HG02763 (cell line): Measurements from ENCODE around the gene AFF3.

Experiments
- ATAC-seq: cut with Tn5 transposase; IDR thresholded peaks from one replicate; pipeline ENCODE4 v1.9.1; 2021; ENCODE audit warnings: mild to moderate bottlenecking, moderate library complexity; ENCODE audit not compliant: unreplicated experiment

The AFF3 gene

DNA sequence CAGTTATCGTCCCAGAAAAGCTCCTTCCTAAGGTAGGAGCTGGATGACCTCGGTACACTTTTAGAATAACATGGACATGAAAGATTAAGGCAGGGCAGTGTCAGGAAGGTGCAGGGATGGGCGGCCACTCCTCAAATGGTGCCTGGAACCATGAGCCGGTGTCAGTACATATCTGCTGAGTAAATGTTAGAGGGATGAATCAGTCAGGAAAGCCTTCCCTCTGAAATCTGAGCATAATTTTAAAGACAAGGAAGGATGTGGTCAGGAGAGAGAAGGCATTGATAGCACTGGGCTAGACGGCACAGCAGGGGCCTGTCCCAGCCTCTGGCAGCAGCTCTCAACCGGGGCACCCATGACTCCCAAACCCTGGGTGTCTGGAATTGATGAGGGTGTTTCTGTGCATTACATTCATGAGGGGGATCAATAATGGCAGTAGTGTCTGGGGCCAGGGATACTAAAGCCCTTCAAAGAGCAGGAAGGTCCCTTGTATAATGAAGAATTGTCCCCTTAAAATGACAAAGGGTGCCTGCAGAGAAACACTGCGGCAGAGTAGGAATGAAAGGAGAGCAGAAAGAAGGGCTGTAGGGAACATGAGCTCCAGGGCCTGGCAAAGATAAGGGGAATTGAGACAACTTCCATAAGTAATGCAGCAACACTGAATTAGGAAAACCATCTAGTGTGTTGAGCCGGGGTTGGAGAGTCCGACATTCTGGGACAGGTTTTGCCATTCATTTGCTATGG lies 490.3 kb downstream of the AFF3 start:
- no peak for ATAC-seq

DNA sequence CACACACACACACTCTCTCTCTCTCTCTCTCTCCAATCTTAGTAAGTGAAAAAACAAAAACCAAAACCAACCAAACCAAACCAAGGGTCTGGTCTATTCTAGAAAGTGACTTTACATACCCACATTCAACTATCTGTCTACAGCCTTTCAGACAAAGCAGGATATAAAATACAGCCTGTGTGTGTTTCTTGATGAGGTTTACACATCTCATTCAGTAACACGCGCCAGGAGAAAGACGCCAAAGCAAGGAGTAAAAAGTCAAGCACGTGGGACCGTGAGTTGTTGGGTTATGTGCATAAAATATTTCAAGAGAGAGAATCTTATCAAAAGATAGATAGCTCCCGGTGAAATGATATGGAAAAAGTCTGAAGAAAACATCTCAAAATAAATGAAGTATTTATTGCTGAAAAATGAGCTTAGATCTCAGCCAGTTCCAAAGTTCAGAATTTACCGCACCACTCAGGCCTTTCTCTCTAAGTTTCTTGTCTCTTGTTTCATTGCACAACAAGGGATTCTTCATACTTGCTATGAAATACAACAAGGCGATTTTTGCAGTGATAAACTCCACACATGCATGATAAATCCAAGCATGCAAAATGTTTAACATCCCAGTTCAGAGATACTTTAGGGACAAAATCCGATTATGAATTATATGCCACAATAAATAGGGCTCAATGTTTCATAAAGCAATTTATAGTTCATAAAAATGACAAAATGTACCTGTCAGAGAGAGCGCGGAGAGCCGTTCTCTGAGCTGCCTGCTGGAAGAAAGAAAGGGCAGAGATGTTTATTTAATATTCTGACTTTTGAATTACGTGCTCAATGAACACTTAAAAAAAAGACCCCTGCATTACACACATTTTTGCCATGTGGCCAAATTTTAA lies 493.2 kb downstream of the AFF3 start:
- ATAC-seq = no peak

DNA sequence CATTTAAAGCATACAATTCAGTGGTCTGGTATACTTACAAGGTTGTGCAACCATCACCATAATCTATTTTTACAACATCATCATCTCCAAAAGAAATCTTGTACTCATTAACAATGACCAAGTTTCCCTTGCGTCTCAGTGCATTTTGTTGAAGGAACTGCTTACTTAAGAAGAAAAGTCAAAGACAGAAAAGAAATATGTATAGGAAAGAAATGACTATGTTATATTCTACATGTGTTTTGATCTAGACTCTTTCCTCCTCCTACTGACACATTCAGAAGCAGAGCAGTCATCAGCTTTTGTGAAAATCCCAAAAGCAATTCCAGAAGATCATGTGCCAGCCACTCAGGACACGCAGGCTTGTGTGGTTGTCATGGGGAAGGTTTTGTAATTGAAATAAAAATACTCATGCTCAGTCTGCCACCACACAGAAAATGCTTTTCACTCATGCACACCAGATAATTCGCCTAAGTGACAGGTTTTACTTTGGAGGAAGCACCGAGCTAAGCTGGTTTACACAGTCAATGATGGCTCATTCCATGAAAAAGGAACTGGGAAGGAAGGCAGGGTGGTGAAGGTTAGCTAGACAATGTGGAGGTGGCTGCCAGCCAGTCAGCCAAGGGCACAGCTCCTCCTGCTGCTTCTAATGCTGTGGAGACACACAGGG lies 494.1 kb downstream of the AFF3 start:
- no peak for ATAC-seq

DNA sequence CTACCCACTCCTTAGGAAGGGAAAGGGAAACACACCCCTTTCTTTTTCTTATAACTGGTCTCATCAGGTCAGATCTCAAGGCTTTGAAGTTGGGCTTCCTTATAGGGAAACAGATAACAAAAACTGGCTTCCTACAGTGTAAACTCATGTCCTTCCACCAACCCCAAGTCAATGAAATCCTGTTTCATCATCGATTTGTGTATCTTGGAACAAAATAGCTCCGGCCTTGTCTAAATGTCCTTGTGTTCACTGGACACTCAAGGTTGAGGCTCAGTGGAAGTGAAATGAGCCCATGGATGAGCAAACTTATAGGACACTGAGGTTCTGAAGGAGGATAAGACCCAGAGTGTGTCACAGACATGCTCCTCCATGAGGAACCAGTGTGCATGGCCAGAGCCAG lies 496.4 kb downstream of the AFF3 start:
- no peak for ATAC-seq

DNA sequence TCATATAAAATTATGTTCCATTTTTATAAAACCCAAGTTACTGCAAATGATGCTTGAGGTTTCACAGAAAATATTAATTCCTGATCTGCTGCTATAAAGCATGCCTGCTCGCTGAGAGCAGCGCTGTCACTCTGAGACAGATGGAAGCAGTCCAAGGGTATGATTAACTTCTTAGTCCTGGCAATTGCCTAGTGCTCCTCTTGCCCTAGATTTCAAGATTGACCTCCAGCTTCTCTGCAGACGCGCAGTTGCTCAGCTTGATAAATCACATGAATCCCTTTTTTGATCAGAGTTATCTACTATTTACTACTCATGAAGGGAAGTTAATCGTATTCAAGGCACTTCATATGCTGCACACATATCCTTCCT lies 498.0 kb downstream of the AFF3 start:
- ATAC-seq = no peak

DNA sequence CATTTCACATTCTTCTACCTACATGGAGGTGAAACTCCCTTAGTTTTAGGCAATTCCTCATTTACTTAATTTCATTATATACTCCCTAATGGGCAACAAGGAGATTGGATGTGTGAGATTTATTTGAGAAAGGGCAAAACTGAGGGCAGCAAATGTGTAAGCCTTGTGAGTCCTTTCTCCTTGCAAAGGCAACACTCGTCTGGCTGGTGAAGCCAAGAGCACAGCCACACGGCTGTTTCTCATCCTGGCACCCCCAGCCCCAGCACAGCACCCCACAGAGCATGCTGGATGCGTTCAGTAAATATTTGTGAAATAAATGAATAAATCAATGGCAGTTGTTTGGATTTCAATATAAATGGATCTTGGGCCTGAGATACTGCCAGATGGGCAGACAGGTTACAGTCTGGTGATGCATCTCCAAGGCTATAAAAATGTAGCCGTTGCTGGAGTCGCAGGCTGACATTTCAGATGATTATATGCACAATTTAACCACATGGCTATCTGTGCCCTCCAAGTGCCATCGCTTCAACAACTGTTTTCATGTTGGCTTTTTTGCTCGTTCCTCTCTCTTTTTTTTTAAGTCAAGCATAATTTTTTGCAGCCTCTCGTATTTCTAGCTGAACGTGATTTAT lies 498.5 kb downstream of the AFF3 start:
- no peak for ATAC-seq

DNA sequence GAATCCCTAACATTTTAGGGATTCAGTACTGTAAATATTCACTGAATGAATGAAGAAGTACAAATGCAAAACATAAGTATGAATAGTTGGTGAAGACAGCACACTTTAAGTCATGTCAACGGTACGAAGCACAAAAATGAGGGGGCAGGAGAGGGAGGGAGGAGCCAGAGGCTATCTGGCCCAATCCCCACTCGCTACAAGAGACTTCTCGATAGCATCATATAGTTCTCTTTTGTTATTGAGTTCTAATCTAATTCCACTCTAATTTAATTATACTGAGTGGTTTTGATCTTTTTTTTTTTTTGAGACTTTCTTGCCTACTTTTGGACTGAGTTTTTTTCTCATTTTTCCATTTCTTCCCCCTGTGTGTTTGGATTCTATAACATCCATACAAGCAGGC lies 500.4 kb downstream of the AFF3 start:
- ATAC-seq = no peak

DNA sequence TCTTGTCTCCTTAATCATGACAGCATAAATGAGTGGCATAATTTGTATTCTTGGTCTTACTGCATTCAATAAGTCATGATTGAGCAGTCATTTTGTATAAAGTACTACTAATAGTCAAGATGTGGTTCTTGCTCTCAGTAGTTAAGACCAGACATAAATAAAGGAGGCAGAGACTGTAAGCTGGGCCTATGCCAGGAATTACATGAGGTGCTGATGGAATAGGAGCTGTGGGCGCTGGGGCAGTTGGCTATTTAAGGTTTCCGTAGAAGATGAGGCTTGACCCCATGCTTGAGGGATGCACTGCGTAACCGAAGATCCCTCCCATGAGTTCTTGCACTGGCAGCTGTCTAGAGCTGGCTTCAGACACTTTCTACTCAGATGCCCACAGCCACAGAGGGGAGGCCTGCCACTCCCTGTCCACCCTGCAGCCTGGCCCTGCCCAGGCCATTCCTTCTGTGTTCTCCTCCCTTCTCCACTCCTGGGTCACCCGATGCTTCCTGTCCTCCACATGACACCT lies 501.7 kb downstream of the AFF3 start:
- ATAC-seq = no peak

DNA sequence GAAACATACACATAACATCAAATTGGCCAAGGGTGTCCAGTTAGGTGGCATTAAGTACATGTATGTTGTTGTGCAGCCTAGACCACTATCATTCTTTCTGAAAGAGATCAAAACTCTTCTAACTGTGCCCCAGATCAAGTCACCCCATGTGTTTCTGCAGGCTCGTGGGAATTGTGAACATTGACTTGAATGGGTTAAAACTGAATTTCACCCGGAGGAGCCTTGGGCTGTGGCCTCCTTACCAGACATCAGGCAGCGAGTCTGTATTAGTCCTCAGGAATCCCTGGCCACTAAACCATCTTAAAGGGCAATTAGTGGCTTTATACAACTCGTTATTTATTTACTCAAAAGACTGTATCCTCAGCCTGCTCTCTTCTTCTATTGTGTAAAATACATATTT lies 503.6 kb downstream of the AFF3 start:
- ATAC-seq = no peak

DNA sequence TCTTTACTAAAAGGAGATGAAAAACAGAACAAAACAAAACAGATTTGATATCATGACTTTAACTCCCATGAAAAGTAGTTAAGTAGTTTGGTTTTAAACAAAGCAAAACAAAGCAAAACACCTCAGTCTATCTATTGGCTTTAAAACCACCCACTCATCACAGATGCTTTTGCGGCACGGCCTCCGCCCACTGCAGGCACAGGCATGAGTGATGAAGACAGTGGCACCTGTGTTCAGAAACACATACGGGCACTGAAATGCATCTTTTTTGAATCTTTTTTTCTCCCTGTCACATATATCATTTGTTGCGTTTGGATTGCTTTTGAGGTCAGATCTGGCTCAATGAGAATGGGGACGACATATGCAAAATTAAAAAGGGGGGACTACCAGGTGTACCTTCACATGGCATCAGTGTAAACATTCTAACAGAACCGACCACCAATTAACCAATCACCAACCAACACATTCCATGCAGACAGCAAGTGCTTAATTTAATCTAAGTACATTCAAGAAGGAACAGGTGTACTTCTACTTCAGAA lies 505.2 kb downstream of the AFF3 start:
- no peak for ATAC-seq

DNA sequence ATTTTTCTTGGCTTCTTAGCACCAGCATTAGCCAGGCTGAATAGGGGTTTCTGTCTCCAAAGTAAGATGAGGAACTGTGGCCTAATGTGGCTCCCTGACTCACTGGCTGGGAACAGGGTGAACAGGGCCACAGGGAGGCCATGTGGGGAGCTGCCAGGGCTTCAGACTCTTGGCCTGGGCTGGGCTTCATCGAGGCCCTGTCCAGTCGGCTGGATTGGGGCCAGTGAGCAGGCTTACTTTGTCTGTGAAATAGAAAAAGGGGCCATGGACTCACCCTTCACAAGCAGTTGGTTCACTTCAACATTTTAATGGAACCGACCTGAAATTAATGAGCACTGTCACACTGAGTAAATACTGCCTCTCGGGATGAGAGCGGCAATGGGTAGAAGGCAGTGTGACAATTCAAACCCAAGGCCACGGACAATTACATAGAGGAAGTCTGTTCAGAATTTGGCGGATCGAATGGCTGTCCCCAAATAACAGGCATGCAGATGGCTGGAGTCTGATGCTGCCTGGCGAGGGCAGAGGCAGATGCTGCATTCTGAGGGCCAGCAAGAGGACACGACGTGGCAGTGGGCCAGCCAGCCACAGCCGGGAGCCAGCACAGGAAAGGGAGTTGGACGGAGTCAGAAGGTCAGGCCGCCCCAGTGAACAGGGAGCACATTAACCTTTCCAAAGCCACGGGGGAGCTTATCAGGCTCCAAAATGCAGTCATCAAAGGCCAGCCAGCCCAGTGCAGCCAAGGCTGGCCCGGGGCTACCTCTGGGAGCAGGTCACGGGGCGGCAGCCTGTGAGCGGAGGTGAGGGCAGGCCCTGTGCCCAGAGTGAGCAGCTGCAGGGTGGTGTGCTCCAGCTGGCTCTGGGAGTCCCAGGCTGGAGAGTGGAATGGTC lies 506.0 kb downstream of the AFF3 start:
- ATAC-seq = no peak

DNA sequence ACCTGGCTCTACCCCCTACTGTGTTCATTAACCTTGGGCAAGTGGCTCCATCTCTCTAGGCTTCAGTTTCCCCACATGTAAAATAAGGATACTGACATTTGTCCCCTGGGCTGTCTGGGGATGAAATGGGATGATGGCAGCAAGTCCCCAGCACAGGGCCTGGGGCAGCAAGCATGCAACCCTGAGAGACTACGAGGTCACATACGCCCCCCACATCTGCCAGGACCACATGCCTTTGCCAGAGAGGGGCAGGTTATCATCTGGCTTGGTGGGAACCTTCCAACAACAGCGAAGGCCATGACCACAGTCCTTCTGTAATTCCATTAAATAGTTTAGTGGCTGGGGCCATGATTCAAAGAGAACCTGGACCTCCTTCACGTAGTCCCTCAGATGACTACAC lies 506.7 kb downstream of the AFF3 start:
- no peak for ATAC-seq

DNA sequence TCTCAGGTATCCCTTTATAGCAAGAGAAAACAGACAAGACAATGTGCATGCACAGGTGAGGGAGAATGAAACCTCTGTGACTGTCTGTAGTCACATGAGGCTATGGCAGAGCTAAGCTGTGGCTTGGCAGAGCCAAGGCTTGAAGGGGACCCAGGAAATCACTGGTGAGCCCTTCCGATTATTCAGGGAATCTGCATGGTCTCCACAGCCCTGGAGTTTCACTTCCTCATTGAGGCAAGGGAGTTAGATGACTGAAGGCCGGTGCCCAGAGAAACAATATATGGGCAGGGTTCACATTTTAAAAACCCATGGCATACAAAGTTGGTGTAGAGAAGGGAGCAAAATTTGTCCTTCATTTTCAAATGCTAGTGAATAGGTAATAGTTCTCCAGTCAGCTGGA lies 508.2 kb downstream of the AFF3 start:
- no peak for ATAC-seq

DNA sequence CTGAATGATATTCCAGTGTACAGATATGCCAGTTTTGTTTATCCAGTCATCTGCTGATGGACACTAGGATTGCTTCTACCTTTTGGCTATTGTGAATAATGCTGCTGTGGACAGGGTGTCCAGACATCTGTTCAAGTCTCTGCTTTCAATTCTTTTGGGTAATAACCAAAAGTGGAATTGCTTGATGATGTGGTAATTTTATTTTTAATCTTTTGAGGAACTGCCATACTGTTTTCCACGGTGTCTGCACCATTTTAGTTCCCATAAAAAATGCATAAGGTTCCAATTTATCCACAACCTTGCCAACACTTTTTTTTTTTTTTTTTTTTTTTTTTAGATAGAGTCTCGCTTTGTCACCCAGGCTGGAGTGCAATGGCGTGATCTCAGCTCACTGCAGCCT lies 510.7 kb downstream of the AFF3 start:
- ATAC-seq = no peak

DNA sequence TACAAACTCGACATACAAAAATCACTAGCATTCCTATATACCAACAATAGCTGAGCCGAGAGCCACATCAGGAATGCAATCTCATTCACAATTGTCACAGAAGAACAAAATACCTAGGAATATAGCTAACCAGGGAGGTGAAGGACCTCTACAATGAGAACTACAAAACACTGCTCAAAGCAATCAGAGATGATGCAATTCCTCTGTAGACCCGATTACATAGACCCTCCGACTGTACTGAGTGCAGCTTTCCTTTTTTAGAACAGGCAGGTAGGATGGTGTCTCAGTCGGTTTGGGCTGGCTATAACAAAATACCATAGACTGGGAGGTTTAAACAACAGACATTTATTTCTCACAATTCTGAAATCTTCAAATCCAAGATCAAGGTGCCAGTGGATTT lies 513.1 kb downstream of the AFF3 start:
- ATAC-seq = no peak

DNA sequence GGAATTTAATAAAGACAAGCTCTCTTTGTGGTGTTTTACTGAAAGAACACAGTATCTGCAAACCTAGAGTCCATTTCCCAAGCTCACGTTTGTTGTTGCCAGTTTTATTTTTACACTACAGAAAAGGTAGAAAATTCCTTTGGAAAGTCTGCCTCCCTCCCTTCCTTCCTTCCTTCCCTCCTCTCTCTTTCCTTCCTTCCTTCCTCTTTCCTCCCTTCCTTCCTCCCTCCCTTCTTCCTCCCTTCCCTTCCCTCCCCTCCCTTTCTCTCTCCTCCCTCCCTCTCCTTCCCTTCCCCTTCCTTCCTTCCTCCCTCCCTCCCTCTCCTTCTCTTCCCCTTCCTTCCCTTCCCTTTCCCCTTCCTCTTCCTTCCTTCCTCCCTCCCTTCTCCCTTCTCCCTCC lies 516.2 kb downstream of the AFF3 start:
- ATAC-seq = no peak

DNA sequence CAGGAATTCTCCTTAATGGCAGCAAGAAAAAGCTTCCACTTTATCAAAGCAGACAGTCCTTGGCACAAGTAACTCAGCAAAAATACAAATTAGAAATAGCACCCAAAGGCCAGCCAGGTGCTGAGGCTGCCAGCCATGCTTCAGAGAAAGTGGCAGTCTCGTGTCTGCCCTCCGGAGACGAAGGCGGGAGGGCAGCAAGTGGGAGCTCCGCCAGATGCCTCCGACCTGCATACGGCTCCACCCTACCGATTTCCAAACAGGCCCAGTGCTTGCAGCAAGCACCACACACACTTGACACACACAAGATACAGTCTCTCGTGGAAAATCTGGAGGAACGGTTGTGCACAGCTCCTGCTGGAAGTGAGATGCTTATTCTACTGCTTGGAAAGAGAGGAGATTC lies 517.7 kb downstream of the AFF3 start:
- no peak for ATAC-seq

DNA sequence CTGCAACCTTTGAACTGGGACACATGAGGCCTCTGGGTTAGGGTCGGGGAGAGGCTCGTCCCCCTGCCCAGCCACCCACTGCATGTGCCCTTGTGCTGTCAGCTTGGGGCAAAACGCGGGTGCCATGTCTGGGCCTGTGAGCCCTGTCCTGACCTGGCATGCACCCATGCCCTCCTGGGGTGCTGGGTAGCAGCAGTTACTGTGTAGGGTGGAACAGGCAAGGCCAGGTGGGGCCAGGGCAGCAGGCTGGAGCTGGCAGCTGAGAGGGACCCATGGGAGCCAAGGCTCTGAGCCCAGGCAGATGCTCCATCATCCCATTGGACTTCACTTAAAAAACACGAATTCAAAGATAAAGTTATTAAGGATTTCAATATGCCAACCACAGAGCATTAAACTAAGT lies 518.8 kb downstream of the AFF3 start:
- ATAC-seq = no peak

DNA sequence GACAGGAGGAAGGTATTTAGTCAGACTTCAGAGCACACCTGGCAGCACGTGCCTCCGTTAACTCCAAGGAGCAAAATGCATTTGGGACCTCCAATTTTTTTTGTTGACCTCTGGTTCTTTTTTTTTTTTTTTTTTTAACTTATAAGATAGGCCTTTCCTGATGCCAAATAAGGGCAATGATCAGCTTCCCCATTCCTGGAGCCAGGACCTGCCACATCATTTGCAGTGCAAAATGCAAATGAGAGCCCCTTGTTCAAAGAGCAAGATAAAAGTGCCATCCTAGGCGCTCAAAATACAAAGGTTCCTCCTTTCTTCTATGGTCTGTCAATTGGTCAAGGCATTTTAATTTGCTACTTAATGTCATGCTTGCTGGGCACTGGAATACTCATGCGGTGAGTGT lies 519.4 kb downstream of the AFF3 start:
- ATAC-seq = no peak

DNA sequence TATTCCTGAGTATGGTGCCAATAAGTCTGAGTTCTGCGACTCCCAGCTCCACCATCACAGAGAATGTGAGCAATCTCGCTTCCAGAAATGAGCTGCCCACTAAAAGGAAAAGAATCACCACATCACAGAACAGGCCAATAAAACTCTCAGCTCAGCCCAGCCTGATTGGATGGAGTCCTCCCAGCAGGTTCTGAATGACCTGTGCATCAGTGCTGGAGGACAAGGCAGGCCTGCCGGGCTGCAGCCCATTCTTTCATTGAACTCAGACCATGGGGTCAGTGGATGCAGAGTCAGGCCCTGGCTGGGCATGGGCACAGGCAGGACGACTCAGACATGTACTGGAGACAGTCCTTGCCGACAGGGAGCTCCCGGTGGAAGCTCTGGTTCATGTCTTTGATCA lies 519.9 kb downstream of the AFF3 start:
- ATAC-seq = no peak
